Measurements from ENCODE around the gene PPM1E. TPM values are rescaled to one million over a fixed set of nuclear protein-coding genes. Genes with fewer than 3 reads are reported as not detected.

PPM1E gene
- total RNA-seq, 1 experiment from 2014 or later: 2.9 TPM

GRCh38 chr17:58788199-58788598 is 32.5 kb downstream of the PPM1E start:
- Histone ChIP-seq H3K27me3 (ENCODE audit: control insufficient read depth, insufficient read depth, low read length) (no peaks in the 10 kb centered on the region), H3K9me3 (ENCODE audit: control insufficient read depth, insufficient read depth, low read depth, low read length) (no peaks in the 10 kb centered on the region), H3K4me3 (ENCODE audit: low read depth in 2 of 2, low read length in 2 of 2) (no peak overlapping the region), H3K27ac (ENCODE audit: low read length) (no peak overlapping the region), H3K4me1 (ENCODE audit: control insufficient read depth, insufficient read depth, low read length) (no peaks in the 10 kb centered on the region), H3K36me3 (ENCODE audit: control insufficient read depth, insufficient read depth, low read length) (no peaks in the 10 kb centered on the region)
- ChIA-PET POLR2A (no interaction called here), CTCF (no interaction called here)
- BruUV-seq (replicated peaks): no TSS peak
- no peak for TF ChIP-seq REST (IDR thresholded peaks at IDR 0.05; ENCODE audit: insufficient read depth in 1 of 2, low read depth in 2 of 2, low read length in 1 of 2)
- TF ChIP-seq TCF7L2 (IDR thresholded peaks at IDR 0.05; ENCODE audit: low read depth, low read length): no peak
- TF ChIP-seq POLR2AphosphoS5 (IDR thresholded peaks at IDR 0.05; ENCODE audit: low read depth, low read length): no peak
- no peak for TF ChIP-seq CTCF (IDR thresholded peaks at IDR 0.05)
- no peak for TF ChIP-seq SIN3A (IDR thresholded peaks at IDR 0.05; ENCODE audit: borderline replicate concordance, insufficient read depth, low read depth, low read length)
- in situ Hi-C loops (cut with HindIII; ENCODE audit: low pct_unique_long_range_greater_than_20kb, low sequenced_read_pairs): no loop called here
- DNase-seq (ENCODE audit: low read depth, low spot score): no peak
- intact Hi-C loops (cut with micrococcal nuclease; ENCODE audit: unreplicated experiment): no loop called here
- ATAC-seq: no peak

GRCh38 chr17:58789160-58789559 is 33.5 kb downstream of the PPM1E start:
- POLR2A ChIA-PET: no interaction called here
- BruUV-seq (replicated peaks): no TSS peak

More at GRCh38 chr17:58789160-58789559, 33.5 kb downstream of the PPM1E start:
- DNase-seq (ENCODE audit: low read depth, low spot score): no peak
- Histone ChIP-seq H3K4me3 (ENCODE audit: low read depth in 2 of 2, low read length in 2 of 2) (no peak overlapping the region), H3K4me1 (ENCODE audit: control insufficient read depth, insufficient read depth, low read length) (no peaks in the 10 kb centered on the region), H3K9me3 (ENCODE audit: control insufficient read depth, insufficient read depth, low read depth, low read length) (no peaks in the 10 kb centered on the region), H3K27me3 (ENCODE audit: control insufficient read depth, insufficient read depth, low read length) (no peaks in the 10 kb centered on the region), H3K27ac (ENCODE audit: low read length) (no peak overlapping the region), H3K36me3 (ENCODE audit: control insufficient read depth, insufficient read depth, low read length) (no peaks in the 10 kb centered on the region)
- CTCF ChIA-PET: no interaction called here
- in situ Hi-C loops (cut with HindIII; ENCODE audit: low pct_unique_long_range_greater_than_20kb, low sequenced_read_pairs) (no loop called here), intact Hi-C loops (cut with micrococcal nuclease; ENCODE audit: unreplicated experiment) (no loop called here)
- TF ChIP-seq CTCF (IDR thresholded peaks at IDR 0.05): no peak
- TF ChIP-seq TCF7L2 (IDR thresholded peaks at IDR 0.05; ENCODE audit: low read depth, low read length): no peak
- TF ChIP-seq POLR2AphosphoS5 (IDR thresholded peaks at IDR 0.05; ENCODE audit: low read depth, low read length): no peak
- no peak for TF ChIP-seq SIN3A (IDR thresholded peaks at IDR 0.05; ENCODE audit: borderline replicate concordance, insufficient read depth, low read depth, low read length)
- TF ChIP-seq REST (IDR thresholded peaks at IDR 0.05; ENCODE audit: insufficient read depth in 1 of 2, low read depth in 2 of 2, low read length in 1 of 2): no peak
- ATAC-seq: no peak
